HUES6 (cell line): ENCODE results near the gene ADIG.
"Not testable (repeated sequence)": the region's sequence is repeated elsewhere in the genome, so short reads cannot be mapped to it uniquely, and the experiment has no call there.

Experiments used
- H3K27ac ChIP-seq: 2 replicates; pipeline ENCODE4 v1.7.0; 2013; ENCODE audit warnings: low read depth, mild to moderate bottlenecking, low read length, inconsistent platforms
- H3K27me3 ChIP-seq: 2 replicates; pipeline ENCODE4 v1.6.1; 2013; ENCODE audit warnings: low read length; ENCODE audit not compliant: control insufficient read depth, insufficient read depth
- H3K36me3 ChIP-seq: 2 replicates; pipeline ENCODE4 v1.6.1; 2013; ENCODE audit warnings: low read length; ENCODE audit not compliant: control insufficient read depth, insufficient read depth
- H3K4me1 ChIP-seq: 2 replicates; pipeline ENCODE4 v1.6.1; 2013; ENCODE audit warnings: low read length; ENCODE audit not compliant: control insufficient read depth, insufficient read depth
- H3K4me3 ChIP-seq: 2 replicates; pipeline ENCODE4 v1.5.1; 2013; ENCODE audit warnings: low read depth, low read length
- H3K9ac ChIP-seq: one replicate; pipeline ENCODE4 v1.6.1; 2013; ENCODE audit warnings: mild to moderate bottlenecking, low read length
- H3K9me3 ChIP-seq: 2 replicates; pipeline ENCODE4 v1.6.1; 2013; ENCODE audit warnings: low read depth, low read length; ENCODE audit not compliant: control insufficient read depth, insufficient read depth

Gene ADIG

GRCh38 chr20:38589967-38590675 lies 9.1 kb downstream of the ADIG start:
- Histone ChIP-seq H3K36me3 (no peaks in the 10 kb centered on the region), H3K9ac (no peak overlapping the region), H3K27ac (no peak overlapping the region), H3K9me3 (no peaks in the 10 kb centered on the region), H3K4me3 (no peak overlapping the region), H3K4me1 (peaks cover 24% of the 10 kb centered on the region), H3K27me3 (no peaks in the 10 kb centered on the region)

- H3K36me3 ChIP-seq: no peaks in the 10 kb centered on the region
- H3K27me3 ChIP-seq: no peaks in the 10 kb centered on the region
- H3K9me3 ChIP-seq: no peaks in the 10 kb centered on the region
- H3K4me1 ChIP-seq: peaks cover 24% of the 10 kb centered on the region
- H3K27ac ChIP-seq: no peak overlapping the region
- no peak overlapping the region for H3K4me3 ChIP-seq
- peak overlapping the region; percentile 66 for H3K9ac ChIP-seq
These were observed 9.9 kb downstream of the ADIG start for GRCh38 chr20:38590676-38591473.

DNA sequence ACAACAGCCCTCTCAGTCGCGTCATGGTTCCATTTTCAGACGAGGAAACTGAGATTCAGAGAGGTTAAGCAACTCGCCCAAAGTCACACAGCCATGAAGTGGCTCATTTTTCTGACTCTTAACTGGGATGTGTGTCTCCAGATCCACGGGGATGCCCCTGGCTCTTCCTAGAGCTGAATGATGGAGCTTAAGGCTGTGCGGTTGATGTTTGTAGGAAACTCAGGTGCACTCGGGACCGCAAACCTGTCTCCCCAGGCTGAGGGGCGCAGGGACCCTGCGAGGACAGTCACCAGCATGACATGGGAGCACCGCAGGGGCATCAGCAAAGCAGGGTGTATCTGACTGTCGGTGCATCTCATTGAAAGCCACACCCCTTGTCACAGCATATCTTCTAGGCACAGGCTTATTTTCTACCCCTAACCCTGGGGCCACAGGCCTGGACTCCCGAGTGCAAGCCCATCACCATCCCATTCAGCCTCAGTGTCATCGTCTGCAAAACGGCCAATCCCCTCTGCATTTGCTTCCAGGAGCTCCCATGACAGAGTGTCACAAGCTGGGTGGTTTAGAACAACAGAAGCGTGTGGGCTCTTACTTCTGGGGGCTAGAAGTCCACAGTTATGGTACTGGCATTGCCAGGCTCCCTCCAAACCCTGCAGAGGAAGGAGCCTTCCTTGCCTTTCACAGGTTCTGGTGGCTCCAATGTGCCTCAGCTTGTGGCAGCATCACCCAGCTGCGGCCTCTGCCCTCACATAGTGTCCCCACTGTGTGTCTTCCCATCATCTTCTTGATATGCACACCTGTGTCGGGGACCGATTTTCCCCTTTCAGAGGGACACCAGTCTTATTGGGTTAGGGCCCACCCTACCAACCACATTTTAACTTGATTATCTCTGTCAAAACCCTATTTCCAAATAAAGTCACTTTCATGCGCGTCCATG lies 10.7 kb downstream of the ADIG start:
- no peak overlapping the region for H3K4me3 ChIP-seq
- peak overlapping the region; percentile 66 for H3K9ac ChIP-seq
- peak overlapping the region; percentile 50; the same call in 1 of the 2 replicates for H3K27ac ChIP-seq
- H3K27me3 ChIP-seq: no peaks in the 10 kb centered on the region
- H3K9me3 ChIP-seq: no peaks in the 10 kb centered on the region
- no peaks in the 10 kb centered on the region for H3K36me3 ChIP-seq
- peaks cover 24% of the 10 kb centered on the region for H3K4me1 ChIP-seq

GRCh38 chr20:38592411-38592790 lies 11.4 kb downstream of the ADIG start:
- peaks cover 24% of the 10 kb centered on the region for H3K4me1 ChIP-seq
- not testable (repeated sequence) for H3K4me3 ChIP-seq, H3K27me3 ChIP-seq, H3K9me3 ChIP-seq, H3K36me3 ChIP-seq
- peak overlapping the region; percentile 66 for H3K9ac ChIP-seq
- H3K27ac ChIP-seq: peak overlapping the region; percentile 50; the same call in 1 of the 2 replicates

- peak overlapping the region; percentile 17 for H3K9ac ChIP-seq
- not testable (repeated sequence) for H3K4me3 ChIP-seq, H3K27me3 ChIP-seq, H3K36me3 ChIP-seq, H3K9me3 ChIP-seq, H3K27ac ChIP-seq
- H3K4me1 ChIP-seq: peaks cover 32% of the 10 kb centered on the region
These were observed 13.3 kb downstream of the ADIG start for GRCh38 chr20:38594281-38594680.

GRCh38 chr20:38595886-38596285 lies 14.9 kb downstream of the ADIG start:
- H3K27me3 ChIP-seq, H3K36me3 ChIP-seq, H3K9me3 ChIP-seq, H3K27ac ChIP-seq: not testable (repeated sequence)
- H3K9ac ChIP-seq: peak overlapping the region; percentile 47
- peaks cover 40% of the 10 kb centered on the region for H3K4me1 ChIP-seq
- peak overlapping the region; percentile 39; the same call in 1 of the 2 replicates for H3K4me3 ChIP-seq

- Histone ChIP-seq H3K9me3 (no peaks in the 10 kb centered on the region), H3K9ac (peak overlapping the region; percentile 75), H3K27ac (peak overlapping the region; percentile 59; the same call in 1 of the 2 replicates), H3K4me1 (peaks cover 30% of the 10 kb centered on the region), H3K36me3 (no peaks in the 10 kb centered on the region), H3K4me3 (no peak overlapping the region; the same call in 1 of the 2 replicates), H3K27me3 (no peaks in the 10 kb centered on the region; the same call in 1 of the 2 replicates)
These were observed 18.4 kb downstream of the ADIG start for GRCh38 chr20:38599410-38599882.

- Histone ChIP-seq H3K4me3 (peak overlapping the region; percentile 3; the same call in 1 of the 2 replicates), H3K36me3 (no peaks in the 10 kb centered on the region; the same call in 1 of the 2 replicates), H3K27me3 (no peaks in the 10 kb centered on the region; the same call in 1 of the 2 replicates), H3K9ac (peak overlapping the region; percentile 75), H3K9me3 (no peaks in the 10 kb centered on the region), H3K4me1 (peaks cover 34% of the 10 kb centered on the region), H3K27ac (no peak overlapping the region; the same call in 1 of the 2 replicates)
These were observed 19.1 kb downstream of the ADIG start for GRCh38 chr20:38600057-38600456.

DNA sequence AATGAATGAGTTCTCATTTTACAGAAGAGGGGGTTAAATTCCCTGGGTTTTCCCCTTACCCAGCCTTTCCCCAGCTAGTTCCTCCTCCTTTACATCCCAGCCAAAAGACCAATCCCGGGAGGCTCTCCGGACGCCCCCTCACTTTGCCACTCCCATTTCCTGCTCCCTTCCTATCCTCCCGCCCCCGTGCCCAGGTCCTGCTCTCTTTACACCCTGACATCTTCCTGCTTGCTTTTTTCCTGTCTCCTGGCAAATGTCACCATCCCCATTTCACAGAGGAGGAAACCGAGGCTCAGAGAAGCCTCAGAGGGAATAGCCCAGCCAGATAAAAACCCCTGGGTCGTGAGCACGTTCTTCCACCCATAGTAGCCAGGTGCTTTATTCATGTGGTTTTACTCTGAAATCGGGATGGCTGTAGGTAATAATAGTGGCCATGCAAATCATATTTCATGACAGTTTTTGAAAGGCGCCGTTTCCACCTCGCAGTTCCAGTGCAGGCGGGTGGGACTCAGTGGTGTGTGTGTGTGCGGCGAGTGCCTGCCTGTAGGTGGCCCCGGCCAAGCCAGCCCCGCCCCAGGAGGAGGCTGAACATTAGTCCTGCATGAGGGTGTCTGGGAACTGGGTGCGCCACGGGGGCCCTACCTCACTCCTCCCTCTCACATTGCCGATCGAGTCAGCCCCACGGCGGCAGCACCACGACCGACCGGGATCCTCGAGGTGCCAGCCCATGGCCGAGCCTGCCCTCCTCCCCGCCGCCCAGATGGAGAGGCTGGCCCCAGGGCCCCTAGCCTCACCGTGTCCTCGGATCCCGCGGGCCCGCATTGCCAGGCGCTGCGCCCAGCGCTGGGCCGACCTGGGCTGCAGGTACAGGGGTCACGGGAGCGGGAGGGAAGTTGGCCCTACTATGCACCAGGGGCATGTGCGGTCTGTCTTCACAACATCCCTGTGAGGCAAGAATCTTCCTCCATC lies 20.5 kb downstream of the ADIG start, which contains the start of gene ARHGAP40:
TSS of gene ARHGAP40 (plus strand) at position 594 of the 969 bp plus-strand sequence.
- Histone ChIP-seq H3K4me3 (peak within 1 kb of the TSS; percentile 61), H3K9me3 (no peaks in the 10 kb centered on the region), H3K4me1 (peaks cover 41% of the 10 kb centered on the region), H3K27ac (peak within 1 kb of the TSS; percentile 2; the same call in 1 of the 2 replicates), H3K36me3 (no peaks in the 10 kb centered on the region; the same call in 1 of the 2 replicates), H3K9ac (peak within 1 kb of the TSS; percentile 58), H3K27me3 (no peaks in the 10 kb centered on the region; the same call in 1 of the 2 replicates)
